GM12801 (cell line): ENCODE results near the gene COG7.

Experiments used
- TF ChIP-seq, protein P1 (sequence below): IDR thresholded peaks from one replicate; pipeline ENCODE4 v1.5.1; 2011; ENCODE audit warnings: control low read depth; ENCODE audit not compliant: insufficient read length; ENCODE audit errors: extremely low read depth

COG7 gene

DNA sequence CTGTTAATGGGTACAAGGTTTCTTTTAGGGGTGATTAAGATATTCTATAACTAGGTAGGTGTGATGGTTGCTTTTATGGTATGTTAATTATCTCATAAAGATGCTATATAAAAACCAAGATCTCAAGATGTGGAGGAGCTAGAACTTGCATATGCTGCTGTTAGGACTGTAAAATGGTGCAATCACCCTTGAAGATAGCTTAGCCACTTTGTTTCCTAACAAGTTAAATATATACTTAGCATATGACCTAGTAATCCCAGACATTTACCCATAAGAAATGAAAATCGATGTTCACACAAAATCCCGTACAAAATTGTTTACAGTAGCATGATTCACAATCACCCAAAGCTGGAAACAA lies 32.2 kb upstream of the COG7 start:
- TF ChIP-seq, protein P1, sequence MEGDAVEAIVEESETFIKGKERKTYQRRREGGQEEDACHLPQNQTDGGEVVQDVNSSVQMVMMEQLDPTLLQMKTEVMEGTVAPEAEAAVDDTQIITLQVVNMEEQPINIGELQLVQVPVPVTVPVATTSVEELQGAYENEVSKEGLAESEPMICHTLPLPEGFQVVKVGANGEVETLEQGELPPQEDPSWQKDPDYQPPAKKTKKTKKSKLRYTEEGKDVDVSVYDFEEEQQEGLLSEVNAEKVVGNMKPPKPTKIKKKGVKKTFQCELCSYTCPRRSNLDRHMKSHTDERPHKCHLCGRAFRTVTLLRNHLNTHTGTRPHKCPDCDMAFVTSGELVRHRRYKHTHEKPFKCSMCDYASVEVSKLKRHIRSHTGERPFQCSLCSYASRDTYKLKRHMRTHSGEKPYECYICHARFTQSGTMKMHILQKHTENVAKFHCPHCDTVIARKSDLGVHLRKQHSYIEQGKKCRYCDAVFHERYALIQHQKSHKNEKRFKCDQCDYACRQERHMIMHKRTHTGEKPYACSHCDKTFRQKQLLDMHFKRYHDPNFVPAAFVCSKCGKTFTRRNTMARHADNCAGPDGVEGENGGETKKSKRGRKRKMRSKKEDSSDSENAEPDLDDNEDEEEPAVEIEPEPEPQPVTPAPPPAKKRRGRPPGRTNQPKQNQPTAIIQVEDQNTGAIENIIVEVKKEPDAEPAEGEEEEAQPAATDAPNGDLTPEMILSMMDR: no peak

DNA sequence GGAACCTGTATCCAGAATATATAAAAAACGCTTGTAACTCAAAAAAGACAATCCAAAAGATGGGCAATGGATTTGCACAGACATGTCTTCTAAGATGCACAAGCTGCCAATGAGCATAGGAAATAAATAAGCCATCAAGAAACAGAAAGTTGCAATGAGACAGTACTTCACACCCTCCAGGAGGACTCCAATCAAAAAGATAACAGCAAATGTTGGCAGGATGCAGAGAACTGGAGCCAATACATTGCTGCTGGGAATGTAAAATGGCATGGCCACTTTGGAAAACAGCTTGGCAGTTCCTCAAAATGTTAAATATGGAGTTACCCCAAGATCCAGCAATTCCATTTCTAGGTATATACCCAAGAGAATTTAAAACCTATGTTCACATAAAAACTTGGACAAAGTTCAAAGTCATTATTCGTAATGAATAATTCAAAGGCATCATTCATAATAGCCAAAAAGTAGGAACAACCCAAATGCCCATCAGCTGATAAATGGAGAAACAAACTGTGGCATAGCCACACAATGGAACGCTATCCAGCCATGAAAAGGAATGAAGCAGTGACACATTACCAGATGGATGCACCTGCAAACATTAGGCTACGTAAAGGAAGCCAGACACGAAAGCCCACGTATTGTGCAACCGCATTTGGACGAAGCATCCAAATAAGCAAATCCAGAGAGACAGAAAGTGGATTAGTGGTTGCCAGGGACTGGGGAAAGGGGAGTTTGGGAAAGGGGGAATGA lies 31.7 kb upstream of the COG7 start:
- TF ChIP-seq, protein P1: no peak

DNA sequence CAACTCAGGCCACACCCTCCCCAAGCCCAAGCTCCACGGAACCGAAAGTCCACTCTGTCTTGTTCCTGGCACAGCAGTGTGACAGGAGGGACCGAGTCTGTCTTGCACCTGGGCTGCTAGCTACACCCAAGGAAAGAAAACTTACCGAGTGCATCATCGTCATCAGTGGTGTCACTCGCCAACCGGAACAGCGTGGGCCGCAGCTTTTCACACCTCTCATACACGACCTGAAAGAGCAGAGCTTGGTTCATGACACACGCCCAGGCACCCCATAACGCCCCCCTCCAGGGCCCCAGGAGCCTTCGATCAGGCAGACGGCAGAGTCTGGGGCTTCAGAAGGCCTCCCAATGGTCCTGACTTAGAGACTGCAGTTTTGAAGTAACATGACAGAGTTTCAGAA lies 29.8 kb upstream of the COG7 start:
- TF ChIP-seq, protein P1: no peak

DNA sequence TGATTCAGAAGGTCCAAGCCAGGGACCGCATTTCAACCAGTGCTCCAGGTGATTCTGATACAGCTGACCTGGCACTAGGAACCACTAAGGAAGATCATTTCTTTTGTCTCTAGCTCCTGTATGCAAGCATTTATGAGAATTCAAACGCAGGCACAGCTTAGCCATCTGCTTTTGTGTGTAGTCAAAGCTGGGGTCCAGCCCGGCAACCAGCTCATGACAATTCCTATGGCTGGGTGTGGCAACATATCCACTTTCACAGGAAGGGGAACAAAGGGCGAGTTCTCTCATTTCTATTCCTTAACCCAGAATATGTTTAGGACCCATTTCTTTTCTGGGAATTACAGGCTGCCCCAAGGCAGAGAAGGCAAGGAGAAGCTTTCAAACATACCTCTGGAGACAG lies 27.3 kb upstream of the COG7 start:
- TF ChIP-seq, protein P1: no peak

DNA sequence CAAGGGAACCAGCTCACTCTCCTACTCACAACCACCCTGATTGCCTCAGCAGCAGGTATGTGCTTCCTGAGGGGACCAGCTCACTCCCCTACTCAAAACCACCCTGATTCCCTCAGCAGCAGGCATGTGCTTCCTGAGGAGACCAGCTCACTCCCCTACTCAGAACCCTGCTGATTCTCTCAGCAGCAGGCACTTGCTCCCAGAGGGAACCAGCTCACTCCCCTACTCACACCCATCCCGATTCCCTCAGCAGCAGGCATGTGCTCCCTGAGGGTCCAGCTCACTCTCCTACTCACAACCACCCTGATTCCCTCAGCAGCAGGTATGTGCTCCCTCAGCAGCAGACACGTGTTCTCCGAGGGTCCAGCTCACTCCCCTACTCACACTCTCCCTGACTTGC lies 26.1 kb upstream of the COG7 start:
- TF ChIP-seq, protein P1: no peak

DNA sequence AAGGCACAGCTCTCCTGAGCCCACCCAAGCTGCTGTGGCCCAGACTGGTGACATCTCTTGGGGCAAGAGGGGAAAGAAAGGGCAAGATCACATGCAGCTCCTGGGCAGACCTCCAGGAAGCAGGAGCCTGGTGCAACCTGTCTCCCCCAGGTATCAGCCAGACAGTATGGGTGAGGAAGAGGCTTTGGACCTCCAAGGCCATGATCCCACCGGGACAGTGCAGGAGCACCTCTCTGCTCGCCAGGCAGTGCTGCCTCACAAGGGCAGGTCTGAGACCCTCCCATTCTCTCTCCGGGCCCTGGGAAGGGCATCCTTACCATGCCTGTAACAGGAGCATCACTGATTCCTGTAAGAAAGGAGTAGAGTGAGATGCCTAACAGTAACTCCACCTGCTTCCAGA lies 25.6 kb upstream of the COG7 start:
- TF ChIP-seq, protein P1: no peak

DNA sequence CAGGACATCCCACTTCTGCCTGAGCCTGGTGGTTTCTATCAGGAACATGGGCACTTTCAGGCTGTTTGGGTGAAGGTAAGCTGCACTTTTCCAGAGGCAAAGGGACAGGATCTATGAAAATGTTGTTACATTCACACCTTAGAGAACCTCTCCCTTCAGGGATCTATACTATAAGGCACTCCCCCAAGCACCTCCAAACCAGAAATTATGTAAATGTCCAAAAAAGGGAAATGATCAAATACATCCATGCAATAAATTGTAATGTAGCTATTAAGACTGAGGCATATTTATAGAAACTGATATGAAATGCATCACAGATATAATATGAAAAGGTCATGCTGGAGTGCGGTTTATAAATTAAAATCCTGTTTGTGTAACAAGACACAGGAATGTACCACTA lies 23.3 kb upstream of the COG7 start:
- TF ChIP-seq, protein P1: no peak
